GM18519 (cell line): ENCODE measurements around the gene BCAP29.

ENCODE experiments used
- ATAC-seq: cut with Tn5 transposase; IDR thresholded peaks from one replicate; pipeline ENCODE4 v1.9.1; 2021; ENCODE audit warnings: mild to moderate bottlenecking, moderate library complexity; ENCODE audit not compliant: unreplicated experiment, low FRiP score

The BCAP29 gene

DNA sequence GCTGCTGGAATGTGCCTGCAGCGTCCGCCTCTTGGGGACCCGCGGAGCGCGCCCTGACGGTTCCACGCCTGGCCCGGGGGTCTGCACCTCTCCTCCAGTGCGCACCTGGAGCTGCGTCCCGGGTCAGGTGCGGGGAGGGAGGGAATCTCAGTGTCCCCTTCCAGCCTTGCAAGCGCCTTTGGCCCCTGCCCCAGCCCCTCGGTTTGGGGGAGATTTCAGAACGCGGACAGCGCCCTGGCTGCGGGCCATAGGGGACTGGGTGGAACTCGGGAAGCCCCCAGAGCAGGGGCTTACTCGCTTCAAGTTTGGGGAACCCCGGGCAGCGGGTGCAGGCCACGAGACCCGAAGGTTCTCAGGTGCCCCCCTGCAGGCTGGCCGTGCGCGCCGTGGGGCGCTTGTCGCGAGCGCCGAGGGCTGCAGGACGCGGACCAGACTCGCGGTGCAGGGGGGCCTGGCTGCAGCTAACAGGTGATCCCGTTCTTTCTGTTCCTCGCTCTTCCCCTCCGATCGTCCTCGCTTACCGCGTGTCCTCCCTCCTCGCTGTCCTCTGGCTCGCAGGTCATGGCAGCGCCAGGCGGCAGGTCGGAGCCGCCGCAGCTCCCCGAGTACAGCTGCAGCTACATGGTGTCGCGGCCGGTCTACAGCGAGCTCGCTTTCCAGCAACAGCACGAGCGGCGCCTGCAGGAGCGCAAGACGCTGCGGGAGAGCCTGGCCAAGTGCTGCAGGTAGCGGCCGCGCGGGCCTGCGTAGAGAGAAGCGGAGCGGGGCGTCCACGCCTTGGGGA lies 81.2 kb downstream of the BCAP29 start:
- peak; percentile 37 for ATAC-seq

DNA sequence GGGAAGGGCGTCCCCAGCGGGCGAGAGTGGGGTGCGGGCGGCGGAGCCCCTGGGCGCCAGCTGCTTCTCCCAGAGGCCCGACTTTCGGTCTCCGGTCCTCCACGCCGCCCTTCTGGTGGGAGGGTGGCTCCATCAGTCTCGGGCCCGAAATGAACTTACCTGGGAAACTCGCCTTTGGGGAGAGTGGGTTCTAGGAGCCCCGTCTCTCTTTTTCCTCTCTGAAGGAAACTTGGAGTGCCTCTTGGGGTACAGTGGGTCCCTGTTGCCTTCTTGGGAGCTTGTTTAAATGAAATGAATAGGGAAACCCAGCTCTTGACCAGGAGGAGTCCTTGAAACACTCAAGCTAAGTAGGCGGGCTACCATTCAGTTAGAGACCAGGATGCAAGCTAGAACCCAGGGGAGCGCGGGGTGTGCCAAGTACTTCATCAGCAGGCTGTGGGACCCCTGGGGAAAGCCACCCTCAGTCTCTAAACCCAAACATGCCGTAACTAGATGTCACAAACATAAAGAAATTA lies 81.9 kb downstream of the BCAP29 start:
- ATAC-seq, result no peak

GRCh38 chr7:107663196-107663595 lies 83.2 kb downstream of the BCAP29 start:
- no peak for ATAC-seq

DNA sequence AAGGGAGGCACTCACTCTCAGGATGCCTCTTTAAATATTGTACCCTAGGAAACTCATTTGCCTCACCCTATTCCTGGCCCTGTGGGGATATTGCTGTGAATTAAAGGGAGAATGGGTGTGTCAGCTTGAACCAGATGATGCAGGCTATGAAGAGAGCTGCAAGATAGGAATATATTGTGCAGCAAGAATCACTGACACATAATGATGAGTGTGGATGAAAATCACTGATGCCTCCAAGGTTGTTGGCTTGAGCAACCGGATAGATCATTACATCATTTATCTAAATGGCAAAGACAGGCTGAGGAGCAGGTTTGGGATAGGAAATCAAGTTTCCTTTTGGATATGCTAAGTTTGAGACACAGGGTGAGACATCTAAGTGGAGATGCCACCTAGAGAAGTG lies 86.7 kb downstream of the BCAP29 start:
- ATAC-seq, result no peak

DNA sequence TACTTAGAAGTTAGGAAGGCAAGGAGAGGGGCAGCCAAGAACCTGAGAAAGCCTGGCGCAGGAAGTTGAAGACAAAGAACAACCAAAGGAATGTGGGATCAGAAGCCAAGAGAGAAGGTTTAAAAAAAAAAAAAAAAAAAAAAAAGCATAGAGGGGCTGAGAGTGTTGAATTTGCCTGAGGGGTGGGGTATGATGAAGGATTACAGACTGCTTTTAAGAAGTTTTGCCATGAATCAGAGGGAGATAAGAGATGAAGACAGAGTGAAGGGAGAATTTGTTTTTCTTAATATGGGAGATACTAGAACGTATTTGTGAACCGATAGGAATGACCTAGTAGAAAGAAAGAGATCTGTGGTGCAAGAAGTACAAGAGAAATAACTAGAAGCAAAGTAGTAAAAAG lies 87.3 kb downstream of the BCAP29 start:
- no peak for ATAC-seq

DNA sequence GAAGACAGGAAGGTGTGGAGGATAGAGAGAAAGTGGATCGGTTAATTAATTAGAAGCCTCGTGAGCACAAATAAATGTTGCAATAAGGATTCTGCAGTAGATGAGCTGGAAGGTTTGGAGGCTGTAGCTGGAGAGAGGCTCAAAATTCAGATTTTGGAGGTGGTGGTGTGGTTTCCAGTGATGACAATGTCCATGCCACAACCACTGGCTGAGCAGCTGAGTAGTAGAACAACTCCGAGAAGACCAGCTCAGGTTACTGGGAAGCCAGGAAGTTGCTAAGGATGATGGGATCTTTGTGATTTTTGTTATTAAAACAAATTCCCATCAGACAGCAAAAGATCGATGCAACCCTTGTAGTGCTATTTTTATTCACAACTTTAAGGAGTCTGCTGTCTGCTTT lies 88.2 kb downstream of the BCAP29 start:
- ATAC-seq, result no peak
